Sigmoid colon (tissue), 4 donors: ENCODE data around the gene ZNF132.

Experiments
- CTCF ChIP-seq, 4 experiments: fragments of 450-650 bp in 3 of 4; fragments of 200-600 bp in 1 of 4; IDR thresholded peaks; one replicate each; pipeline ENCODE4 v1.5.1; 2016 to 2019; ENCODE audit warnings: antibody characterized with exemption in 4 of 4, mild to moderate bottlenecking in 3 of 4, moderate library complexity in 2 of 4
- EP300 ChIP-seq, 4 donors: sonication (generic); formaldehyde crosslinking; IDR thresholded peaks; one replicate each; pipeline ENCODE4 v1.6.1; 2017; ENCODE audit warnings: antibody characterized with exemption in 4 of 4
- POLR2A ChIP-seq, 2 donors: fragments of 450-650 bp; IDR thresholded peaks; one replicate each; pipeline ENCODE4 v1.6.1; 2016; ENCODE audit warnings: antibody characterized with exemption in 2 of 2, mild to moderate bottlenecking in 2 of 2, moderate library complexity in 2 of 2
- POLR2AphosphoS5 ChIP-seq, 4 donors: sonication (generic); formaldehyde crosslinking; IDR thresholded peaks; one replicate each; pipeline ENCODE4 v1.6.1; 2017; ENCODE audit warnings: antibody characterized with exemption in 4 of 4

GRCh38 chr19:58385313-58385890 is 54.6 kb downstream of the ZNF132 start:
- TF ChIP-seq POLR2A (IDR thresholded peaks at IDR 0.05) (no peak), CTCF (IDR thresholded peaks at IDR 0.05) (no peak), POLR2AphosphoS5 (IDR thresholded peaks at IDR 0.05) (no peak), EP300 (IDR thresholded peaks at IDR 0.05) (no peak)
